Mucosa of stomach (tissue), 1 donor: ENCODE data around the gene TRO.

Experiments used
- H3K27me3 ChIP-seq: one replicate; pipeline ENCODE4 v1.7.0; 2013; ENCODE audit warnings: mild to moderate bottlenecking, low read length; ENCODE audit not compliant: control insufficient read depth, insufficient read depth
- H3K36me3 ChIP-seq: one replicate; pipeline ENCODE4 v1.7.0; 2013; ENCODE audit warnings: low read length; ENCODE audit not compliant: control insufficient read depth, insufficient read depth
- H3K4me1 ChIP-seq: one replicate; pipeline ENCODE4 v1.7.0; 2013; ENCODE audit warnings: mild to moderate bottlenecking, low read length; ENCODE audit not compliant: control insufficient read depth, insufficient read depth
- H3K4me3 ChIP-seq: one replicate; pipeline ENCODE4 v1.7.0; 2013; ENCODE audit warnings: low read length
- H3K9ac ChIP-seq: one replicate; pipeline ENCODE4 v1.7.0; 2013; ENCODE audit warnings: mild to moderate bottlenecking, low read length, moderate library complexity
- H3K9me3 ChIP-seq: one replicate; pipeline ENCODE4 v1.7.0; 2013; ENCODE audit warnings: mild to moderate bottlenecking, low read length, moderate library complexity; ENCODE audit not compliant: control insufficient read depth
- donor health status: Pancreatic carcinoma.

Gene TRO

GRCh38 chrX:54977387-54977786 is 56.8 kb downstream of the TRO start:
- Histone ChIP-seq H3K36me3 (no peaks in the 10 kb centered on the region), H3K9ac (no peak overlapping the region), H3K9me3 (no peaks in the 10 kb centered on the region)

GRCh38 chrX:54978448-54978847 is 57.8 kb downstream of the TRO start:
- Histone ChIP-seq H3K9me3 (no peaks in the 10 kb centered on the region), H3K27me3 (no peaks in the 10 kb centered on the region), H3K4me3 (no peak overlapping the region), H3K9ac (no peak overlapping the region), H3K4me1 (no peaks in the 10 kb centered on the region), H3K36me3 (no peaks in the 10 kb centered on the region)

More at GRCh38 chrX:54977387-54977786, 56.8 kb downstream of the TRO start:
- no peaks in the 10 kb centered on the region for H3K4me1 ChIP-seq
- H3K27me3 ChIP-seq: no peaks in the 10 kb centered on the region
- no peak overlapping the region for H3K4me3 ChIP-seq

- Histone ChIP-seq H3K36me3 (no peaks in the 10 kb centered on the region), H3K4me3 (no peak overlapping the region), H3K27me3 (no peaks in the 10 kb centered on the region), H3K9me3 (no peaks in the 10 kb centered on the region), H3K4me1 (no peaks in the 10 kb centered on the region), H3K9ac (no peak overlapping the region)
Measured at GRCh38 chrX:54979432-54979831, 58.8 kb downstream of the TRO start.

- Histone ChIP-seq H3K9ac (no peak overlapping the region), H3K4me1 (no peaks in the 10 kb centered on the region), H3K27me3 (no peaks in the 10 kb centered on the region), H3K36me3 (no peaks in the 10 kb centered on the region), H3K4me3 (no peak overlapping the region), H3K9me3 (no peaks in the 10 kb centered on the region)
Measured at GRCh38 chrX:54980334-54980733, 59.7 kb downstream of the TRO start.
